Activated CD4-positive, CD25-positive, alpha-beta regulatory T cell (primary cell): ENCODE data around the gene SIRPD.
"Not testable (repeated sequence)": the region's sequence is repeated elsewhere in the genome, so short reads cannot be mapped to it uniquely, and the experiment has no call there.

Source experiments
- DNase-seq, 4 experiments: peaks; one replicate each; lab custom pipeline; 2025; lab: John Stamatoyannopoulos, UW

SIRPD gene

GRCh38 chr20:1557605-1558004, at the start of gene SIRPD:
SIRPD (minus strand) TSS chr20:1557705; CDS start chr20:1557653, 52 bp downstream.
- no peak for DNase-seq

- no peak for DNase-seq
Measured at GRCh38 chr20:1600736-1601135, 43.2 kb upstream of the SIRPD start.

- no peak for DNase-seq
Measured at GRCh38 chr20:1595333-1595732, 37.8 kb upstream of the SIRPD start.

GRCh38 chr20:1588533-1589460, 31.3 kb upstream of the SIRPD start:
- DNase-seq = no peak

GRCh38 chr20:1587781-1588532, 30.5 kb upstream of the SIRPD start:
- DNase-seq = no peak

GRCh38 chr20:1579488-1579887, 22.0 kb upstream of the SIRPD start:
- no peak for DNase-seq

GRCh38 chr20:1577906-1578305, 20.4 kb upstream of the SIRPD start:
- DNase-seq = no peak

GRCh38 chr20:1577313-1577712, 19.8 kb upstream of the SIRPD start:
- not testable (repeated sequence) for DNase-seq

- DNase-seq = no peak
Measured at GRCh38 chr20:1576641-1577040, 19.1 kb upstream of the SIRPD start.

- not testable (repeated sequence) for DNase-seq
Measured at GRCh38 chr20:1576003-1576402, 18.5 kb upstream of the SIRPD start.

GRCh38 chr20:1571583-1571982, 14.1 kb upstream of the SIRPD start:
- DNase-seq = not testable (repeated sequence)

GRCh38 chr20:1569415-1569881, 11.9 kb upstream of the SIRPD start:
- DNase-seq = no peak

- DNase-seq = no peak
Measured at GRCh38 chr20:1568163-1568490, 10.6 kb upstream of the SIRPD start.

- no peak for DNase-seq
Measured at GRCh38 chr20:1567392-1568162, 10.1 kb upstream of the SIRPD start.

- no peak for DNase-seq
Measured at GRCh38 chr20:1566701-1567100, 9.2 kb upstream of the SIRPD start.

- no peak for DNase-seq
Measured at GRCh38 chr20:1565461-1565860, 8.0 kb upstream of the SIRPD start.

GRCh38 chr20:1563598-1563997, 6.1 kb upstream of the SIRPD start:
- DNase-seq = no peak

GRCh38 chr20:1562622-1563021, 5.1 kb upstream of the SIRPD start:
- DNase-seq = no peak

GRCh38 chr20:1561350-1561749, 3.8 kb upstream of the SIRPD start:
- DNase-seq = no peak

- no peak for DNase-seq
Measured at GRCh38 chr20:1555952-1556351, 1.6 kb downstream of the SIRPD start.

GRCh38 chr20:1539816-1540419, 17.6 kb downstream of the SIRPD start:
- DNase-seq = no peak

- DNase-seq = no peak
Measured at GRCh38 chr20:1538655-1539054, 18.9 kb downstream of the SIRPD start.
